ENCODE results near the gene SPAG9. TPM values are rescaled to one million over a fixed set of nuclear protein-coding genes. Genes with fewer than 3 reads are reported as not detected.

Gene SPAG9
- total RNA-seq, result 10 to 100 TPM; 46.0 to 67.0 TPM

GRCh38 chr17:51120739-51121619 is at the start of gene SPAG9:
TSS of gene SPAG9 (minus strand) at chr17:51120868. CDS start at chr17:51120656, 212 bp downstream.
- H3K4me3 ChIP-seq, result peak within 1 kb of the TSS; percentile 77
- H3K27me3 ChIP-seq, result no peaks in the 10 kb centered on the region
- H3K36me3 ChIP-seq, result no peaks in the 10 kb centered on the region
- no peaks in the 10 kb centered on the region for H3K9me3 ChIP-seq
- TF ChIP-seq, protein P1, sequence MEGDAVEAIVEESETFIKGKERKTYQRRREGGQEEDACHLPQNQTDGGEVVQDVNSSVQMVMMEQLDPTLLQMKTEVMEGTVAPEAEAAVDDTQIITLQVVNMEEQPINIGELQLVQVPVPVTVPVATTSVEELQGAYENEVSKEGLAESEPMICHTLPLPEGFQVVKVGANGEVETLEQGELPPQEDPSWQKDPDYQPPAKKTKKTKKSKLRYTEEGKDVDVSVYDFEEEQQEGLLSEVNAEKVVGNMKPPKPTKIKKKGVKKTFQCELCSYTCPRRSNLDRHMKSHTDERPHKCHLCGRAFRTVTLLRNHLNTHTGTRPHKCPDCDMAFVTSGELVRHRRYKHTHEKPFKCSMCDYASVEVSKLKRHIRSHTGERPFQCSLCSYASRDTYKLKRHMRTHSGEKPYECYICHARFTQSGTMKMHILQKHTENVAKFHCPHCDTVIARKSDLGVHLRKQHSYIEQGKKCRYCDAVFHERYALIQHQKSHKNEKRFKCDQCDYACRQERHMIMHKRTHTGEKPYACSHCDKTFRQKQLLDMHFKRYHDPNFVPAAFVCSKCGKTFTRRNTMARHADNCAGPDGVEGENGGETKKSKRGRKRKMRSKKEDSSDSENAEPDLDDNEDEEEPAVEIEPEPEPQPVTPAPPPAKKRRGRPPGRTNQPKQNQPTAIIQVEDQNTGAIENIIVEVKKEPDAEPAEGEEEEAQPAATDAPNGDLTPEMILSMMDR (IDR thresholded peaks at IDR 0.05), result no peak
- H3K4me1 ChIP-seq, result peaks cover 3% of the 10 kb centered on the region
- H3K27ac ChIP-seq, result peak within 1 kb of the TSS; percentile 98
- DNase-seq, result peak; percentile 96
- intact Hi-C loops (cut with DNase I), result no loop called here
- H3K9ac ChIP-seq (ENCODE audit: low read depth in 2 of 2, low read length in 2 of 2), result peak within 1 kb of the TSS; percentile 96 to 99

DNA sequence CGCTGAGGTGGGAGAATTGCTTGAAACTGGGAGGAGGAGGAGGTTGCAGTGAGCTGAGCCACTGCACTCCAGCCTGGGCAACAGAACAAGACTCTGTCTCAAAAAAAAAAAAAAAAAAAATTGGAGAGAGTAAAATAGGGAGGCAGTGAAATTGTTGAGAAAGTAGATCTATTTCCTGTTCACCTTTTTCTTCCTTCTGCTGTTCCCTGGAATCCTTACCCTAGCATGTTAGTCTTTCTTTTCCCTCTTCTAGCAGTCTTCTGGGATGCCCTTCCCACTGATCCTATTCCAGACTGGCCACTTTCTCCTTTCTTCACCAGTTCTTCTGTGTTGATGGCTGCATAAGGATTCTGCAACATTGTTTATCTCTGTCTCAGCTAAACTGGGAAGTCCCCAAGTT is 48.7 kb upstream of the SPAG9 start:
- H3K9me3 ChIP-seq, result no peaks in the 10 kb centered on the region
- TF ChIP-seq, protein P1 (IDR thresholded peaks at IDR 0.05), result no peak
- H3K4me1 ChIP-seq, result no peaks in the 10 kb centered on the region
- no peak overlapping the region for H3K4me3 ChIP-seq
- DNase-seq, result no peak
- H3K27me3 ChIP-seq, result no peaks in the 10 kb centered on the region
- H3K27ac ChIP-seq, result no peak overlapping the region
- intact Hi-C loops (cut with DNase I), result no loop called here
- H3K36me3 ChIP-seq, result no peaks in the 10 kb centered on the region
- no peak overlapping the region for H3K9ac ChIP-seq (ENCODE audit: low read depth in 2 of 2, low read length in 2 of 2)

DNA sequence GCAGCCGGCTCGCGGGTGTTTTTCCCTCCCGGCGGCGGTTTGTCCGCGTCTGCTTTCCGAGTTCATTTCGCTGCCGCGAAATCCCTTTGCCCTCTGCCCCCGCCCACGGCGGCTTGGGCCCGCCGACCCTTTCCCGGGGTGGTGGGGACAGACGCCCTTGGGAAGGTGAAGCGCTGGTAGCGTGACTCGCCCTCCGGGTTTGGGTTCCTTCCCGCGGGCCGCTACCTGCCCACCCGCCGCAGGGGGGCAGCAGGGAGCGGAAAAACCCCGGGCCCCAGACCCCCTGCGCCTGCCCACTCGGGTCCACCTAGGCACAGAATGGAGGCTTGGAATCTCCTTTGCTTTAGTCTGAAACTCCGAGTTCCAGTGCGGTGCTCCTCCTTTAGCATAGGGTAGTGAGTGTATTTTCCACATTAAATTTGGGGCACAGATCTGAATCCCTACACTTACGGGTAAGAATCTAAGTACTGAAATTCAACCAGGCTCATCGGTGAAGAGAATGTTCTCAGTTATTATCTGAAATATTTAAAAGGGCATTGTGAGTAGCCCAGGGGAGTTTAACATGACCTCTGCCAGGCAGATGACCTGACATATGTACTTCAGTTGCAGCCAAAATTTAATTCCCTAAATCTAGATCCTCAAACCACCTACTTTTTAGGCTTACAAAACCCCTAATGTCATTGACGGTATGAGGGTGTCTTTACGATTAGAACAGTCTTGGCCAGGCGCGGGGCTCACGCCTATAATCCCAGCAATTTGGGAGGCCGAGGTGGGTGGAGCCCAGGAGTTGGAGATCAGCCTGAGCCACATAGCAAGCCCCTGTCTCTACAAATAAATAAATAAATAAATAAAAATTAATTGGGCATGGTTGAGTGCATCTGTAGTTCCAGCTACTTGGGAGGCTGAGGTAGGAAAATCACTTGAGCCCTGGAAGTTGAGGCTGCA is 46.6 kb upstream of the SPAG9 start:
- Histone ChIP-seq H3K9me3 (no peaks in the 10 kb centered on the region), H3K36me3 (no peaks in the 10 kb centered on the region), H3K9ac (ENCODE audit: low read depth in 2 of 2, low read length in 2 of 2) (peak overlapping the region; percentile 76 to 98), H3K4me1 (no peaks in the 10 kb centered on the region), H3K27me3 (no peaks in the 10 kb centered on the region), H3K4me3 (peak overlapping the region; percentile 61), H3K27ac (peak overlapping the region; percentile 76)
- intact Hi-C loops (cut with DNase I), result no loop called here
- TF ChIP-seq, protein P1 (IDR thresholded peaks at IDR 0.05), result peak; percentile 74
- peak; percentile 65 for DNase-seq

DNA sequence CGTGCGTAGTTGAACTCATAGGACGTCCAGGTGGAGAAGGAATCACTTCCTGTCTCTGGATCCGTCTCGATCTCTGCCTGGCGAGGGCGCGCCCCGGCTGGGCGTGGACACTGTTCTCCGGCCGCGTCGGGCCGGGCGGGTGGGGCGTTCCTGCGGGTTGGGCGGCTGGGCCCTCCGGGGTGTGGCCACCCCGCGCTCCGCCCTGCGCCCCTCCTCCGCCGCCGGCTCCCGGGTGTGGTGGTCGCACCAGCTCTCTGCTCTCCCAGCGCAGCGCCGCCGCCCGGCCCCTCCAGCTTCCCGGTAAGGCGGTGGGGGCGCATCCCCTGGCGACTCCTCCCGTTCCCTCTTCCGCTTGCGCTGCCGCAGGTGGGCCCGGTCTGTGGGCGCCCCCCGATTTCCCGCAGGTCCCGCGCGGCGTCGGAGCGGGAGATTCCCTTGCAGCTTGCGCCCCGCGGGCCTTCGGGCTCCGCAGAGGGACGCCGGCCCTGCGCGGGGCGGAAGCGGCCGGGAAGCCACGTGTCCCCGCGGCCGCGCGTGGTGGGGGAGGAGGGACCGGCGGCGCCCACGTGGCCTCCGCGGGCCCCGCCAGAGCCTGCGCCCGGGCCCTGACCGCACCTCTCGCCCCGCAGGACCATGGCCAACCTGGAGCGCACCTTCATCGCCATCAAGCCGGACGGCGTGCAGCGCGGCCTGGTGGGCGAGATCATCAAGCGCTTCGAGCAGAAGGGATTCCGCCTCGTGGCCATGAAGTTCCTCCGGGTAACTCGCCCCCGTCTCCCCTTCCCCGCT is 45.7 kb upstream of the SPAG9 start, which contains the start of gene NME2:
Gene NME2, plus strand, starts transcription at position 214 of the 789 bp plus-strand sequence. Its CDS starts 420 bp downstream, at position 634.
- Histone ChIP-seq H3K9ac (ENCODE audit: low read depth in 2 of 2, low read length in 2 of 2) (peak within 1 kb of the TSS; percentile 98 to 100), H3K36me3 (no peaks in the 10 kb centered on the region), H3K27ac (peak within 1 kb of the TSS; percentile 76), H3K27me3 (no peaks in the 10 kb centered on the region), H3K4me1 (no peaks in the 10 kb centered on the region), H3K9me3 (no peaks in the 10 kb centered on the region), H3K4me3 (peak within 1 kb of the TSS; percentile 61)
- intact Hi-C loops (cut with DNase I), result no loop called here
- TF ChIP-seq, protein P1 (IDR thresholded peaks at IDR 0.05), result no peak
- DNase-seq, result peak; percentile 94

Data from colonic mucosa (tissue), 4 donors.